DMS 273 treated with DMSO at 0.1 percent for 48 hours (cell line): ENCODE results near the gene PI4KA.
"Not testable (repeated sequence)": the region's sequence is repeated elsewhere in the genome, so short reads cannot be mapped to it uniquely, and the experiment has no call there.

Source experiments
- DNase-seq: peaks from one replicate; lab custom pipeline; 2025; lab: John Stamatoyannopoulos, UW

PI4KA gene

DNA sequence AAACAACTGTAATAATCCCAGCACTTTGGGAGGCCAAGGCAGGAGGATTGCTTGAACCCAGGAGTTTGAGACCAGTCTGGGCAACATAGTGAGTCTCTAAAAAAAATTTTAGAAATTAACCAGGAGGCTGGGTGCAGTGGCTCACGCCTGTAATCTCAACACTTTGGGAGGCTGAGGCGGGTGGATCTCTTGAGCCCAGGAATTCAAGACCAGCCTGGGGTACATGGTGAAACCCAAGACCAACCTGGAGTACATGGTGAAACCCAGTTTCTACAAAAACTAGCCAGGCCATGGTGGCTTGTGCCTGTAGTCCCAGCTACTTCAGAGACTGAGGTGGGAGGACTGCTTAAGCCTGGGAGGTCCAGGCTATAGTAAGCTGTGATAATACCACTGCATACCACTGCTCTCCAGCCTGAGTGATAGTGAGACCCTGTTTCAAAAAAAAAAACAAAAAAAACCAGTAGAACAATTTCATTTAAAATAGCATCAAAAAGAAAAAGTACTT is 11.2 kb downstream of the PI4KA start:
- DNase-seq = no peak

GRCh38 chr22:20844055-20845037 is 14.3 kb downstream of the PI4KA start:
- DNase-seq = no peak

DNA sequence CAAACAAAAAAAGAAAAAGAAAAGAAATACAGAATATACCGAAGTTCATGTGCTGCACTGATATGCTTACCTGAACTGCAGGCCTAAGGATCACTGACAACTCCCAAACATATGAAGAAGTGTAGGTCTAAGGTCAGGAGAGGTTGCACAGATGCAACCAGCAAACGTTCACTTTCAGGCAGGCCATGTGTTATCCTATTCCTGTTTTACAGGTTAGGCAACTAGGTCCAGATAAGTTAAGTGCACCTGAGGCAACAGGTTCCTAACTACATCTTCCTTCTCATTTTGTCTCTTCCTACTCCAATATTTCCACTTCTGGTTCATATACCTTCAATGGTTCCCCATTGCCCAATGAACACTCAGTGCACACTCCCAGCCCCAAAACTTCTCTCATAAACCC is 15.1 kb downstream of the PI4KA start:
- no peak for DNase-seq

DNA sequence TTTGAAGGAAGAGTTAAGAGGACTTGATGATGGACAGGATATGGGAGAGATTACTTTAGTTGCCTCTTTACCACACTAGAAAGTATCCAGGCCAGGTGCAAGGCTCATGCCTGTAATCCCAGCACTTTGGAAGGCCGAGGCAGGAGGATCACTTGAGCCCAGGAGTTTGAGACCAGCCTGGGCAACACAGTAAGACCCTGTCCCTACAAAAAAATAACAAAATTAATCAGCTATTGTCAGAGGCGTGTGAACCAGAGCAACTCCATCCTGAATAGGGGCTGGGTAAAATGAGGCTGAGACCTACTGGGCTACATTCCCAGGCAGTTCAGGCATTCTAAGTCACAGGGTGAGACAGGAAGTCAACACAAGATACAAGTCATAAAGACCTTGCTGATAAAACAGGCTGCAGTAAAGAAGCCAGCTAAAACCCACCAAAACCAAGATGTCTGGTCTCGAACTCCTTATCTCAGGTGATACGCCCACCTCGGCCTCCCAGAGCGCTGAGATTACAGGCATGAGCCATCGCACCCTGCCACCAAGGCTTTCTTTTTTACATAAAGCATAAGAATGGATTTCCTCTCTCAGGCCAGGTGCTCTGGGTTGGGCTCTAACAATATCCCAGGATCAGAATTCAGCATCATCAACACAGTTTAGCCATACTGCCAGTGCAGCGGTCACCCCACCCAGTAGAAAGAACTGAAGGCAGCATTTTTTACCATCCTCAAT is 17.8 kb downstream of the PI4KA start:
- DNase-seq = no peak

- no peak for DNase-seq
Measured at GRCh38 chr22:20839837-20840645, 18.6 kb downstream of the PI4KA start.

DNA sequence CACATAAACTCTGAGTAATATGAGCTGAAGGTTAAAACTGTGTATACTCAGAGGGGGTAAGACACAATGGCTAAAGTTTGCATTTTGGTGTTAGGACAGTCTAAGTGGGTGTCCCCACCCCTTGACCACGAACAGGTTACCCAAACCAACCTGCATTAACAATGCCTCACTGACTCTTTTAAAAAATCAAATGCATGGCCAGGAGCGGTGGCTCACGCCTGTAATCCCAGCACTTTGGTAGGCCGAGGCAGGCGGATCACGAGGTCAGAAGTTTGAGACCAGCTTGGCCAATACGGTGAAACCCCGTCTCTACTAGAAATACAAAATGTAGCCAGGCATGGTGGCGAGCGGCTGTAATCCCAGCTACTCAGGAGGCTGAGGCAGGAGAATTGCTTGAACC is 19.3 kb downstream of the PI4KA start:
- DNase-seq = not testable (repeated sequence)

GRCh38 chr22:20836987-20837823 is 21.4 kb downstream of the PI4KA start:
- no peak for DNase-seq

DNA sequence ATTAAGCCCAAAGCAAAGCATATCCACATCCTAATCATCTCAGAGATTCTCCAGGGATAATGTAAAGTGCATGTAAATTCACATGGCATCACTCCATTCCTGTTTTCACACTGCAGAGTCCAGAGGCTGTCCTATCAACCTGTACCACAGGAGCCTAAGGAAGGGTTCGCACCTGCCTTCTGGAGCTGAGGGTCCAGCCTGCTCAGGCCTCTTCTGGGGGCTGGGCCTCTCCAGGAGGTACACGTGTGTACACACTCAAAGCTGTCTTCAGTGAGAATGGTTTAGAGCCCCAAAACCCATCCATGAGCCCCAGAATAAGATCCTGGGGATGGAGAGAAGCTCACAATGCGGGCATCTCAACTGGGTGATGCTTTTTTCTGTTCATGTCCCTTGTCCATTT is 23.9 kb downstream of the PI4KA start:
- no peak for DNase-seq

- DNase-seq = no peak
Measured at GRCh38 chr22:20834206-20834605, 24.4 kb downstream of the PI4KA start.

GRCh38 chr22:20833225-20833665 is 25.4 kb downstream of the PI4KA start:
- DNase-seq = no peak

- no peak for DNase-seq
Measured at GRCh38 chr22:20829491-20830134, 29.0 kb downstream of the PI4KA start.

GRCh38 chr22:20826373-20827152 is 32.0 kb downstream of the PI4KA start:
- not testable (repeated sequence) for DNase-seq

GRCh38 chr22:20825624-20826023 is 33.0 kb downstream of the PI4KA start:
- no peak for DNase-seq

DNA sequence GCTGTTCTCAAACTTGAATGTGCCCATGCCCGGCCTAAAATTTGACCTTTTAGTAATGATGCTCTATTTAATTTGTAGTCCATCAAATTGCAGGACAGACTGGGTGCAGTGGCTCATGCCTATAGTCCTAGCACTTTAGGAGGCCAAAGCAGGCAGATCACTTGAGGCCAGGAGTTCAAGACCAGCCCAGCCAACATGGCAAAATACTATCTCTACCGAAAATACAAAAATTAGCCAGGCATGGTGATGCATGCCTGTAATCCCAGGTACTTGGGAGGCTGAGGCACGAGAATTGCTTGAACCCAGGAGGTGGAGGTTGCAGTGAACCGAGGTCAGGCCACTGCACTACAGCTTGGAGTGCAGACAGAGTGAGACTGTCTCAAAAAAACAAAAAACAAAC is 33.4 kb downstream of the PI4KA start:
- DNase-seq = not testable (repeated sequence)

- no peak for DNase-seq
Measured at GRCh38 chr22:20823264-20823663, 35.3 kb downstream of the PI4KA start.

DNA sequence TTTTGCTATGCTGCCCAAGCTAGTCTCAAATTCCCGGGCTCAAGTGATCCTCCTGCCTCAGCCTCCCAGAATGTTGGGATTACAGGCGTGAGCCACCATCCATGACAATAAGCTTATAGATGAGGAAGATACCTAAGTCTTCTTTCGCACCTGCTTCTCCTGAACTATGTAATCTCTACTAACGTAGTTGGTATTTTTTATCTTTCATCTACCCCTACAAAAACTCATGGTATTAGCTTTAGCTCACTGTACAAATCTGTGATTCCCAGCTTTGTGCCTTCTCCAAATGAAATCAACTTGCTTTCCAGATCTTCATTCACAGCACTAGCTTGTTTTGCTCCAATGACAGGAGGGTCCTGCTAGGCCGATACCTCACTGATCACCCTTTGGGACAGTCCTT is 36.4 kb downstream of the PI4KA start:
- no peak for DNase-seq

GRCh38 chr22:20821717-20822239 is 36.8 kb downstream of the PI4KA start:
- not testable (repeated sequence) for DNase-seq

DNA sequence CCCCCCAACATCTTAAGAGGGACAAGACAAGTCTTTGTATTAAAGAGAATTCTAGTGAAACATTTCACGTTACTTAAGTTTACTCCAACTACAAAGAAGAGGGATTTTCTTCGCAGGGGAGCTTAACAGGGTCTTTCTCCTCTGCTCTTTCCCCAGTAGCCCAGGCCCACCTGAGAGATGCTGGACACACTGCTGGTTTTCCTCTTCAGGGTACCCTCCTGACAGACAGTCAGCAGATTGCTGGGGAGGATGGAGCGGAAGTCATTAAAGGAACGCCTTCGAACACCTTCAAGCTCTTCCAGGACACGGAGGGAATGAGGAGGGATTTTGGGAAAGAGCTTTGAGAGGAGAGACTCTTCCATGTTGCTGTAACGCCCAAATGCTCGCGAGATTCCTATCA is 39.1 kb downstream of the PI4KA start:
- DNase-seq = no peak

- no peak for DNase-seq
Measured at GRCh38 chr22:20818471-20818870, 40.1 kb downstream of the PI4KA start.
